ENCODE results near the gene ILK. TPM values are rescaled to one million over a fixed set of nuclear protein-coding genes. Genes with fewer than 3 reads are reported as not detected.

The ILK gene
- total and polyA plus RNA-seq, 11 donors, result 177 to 288 (median 222) TPM

DNA sequence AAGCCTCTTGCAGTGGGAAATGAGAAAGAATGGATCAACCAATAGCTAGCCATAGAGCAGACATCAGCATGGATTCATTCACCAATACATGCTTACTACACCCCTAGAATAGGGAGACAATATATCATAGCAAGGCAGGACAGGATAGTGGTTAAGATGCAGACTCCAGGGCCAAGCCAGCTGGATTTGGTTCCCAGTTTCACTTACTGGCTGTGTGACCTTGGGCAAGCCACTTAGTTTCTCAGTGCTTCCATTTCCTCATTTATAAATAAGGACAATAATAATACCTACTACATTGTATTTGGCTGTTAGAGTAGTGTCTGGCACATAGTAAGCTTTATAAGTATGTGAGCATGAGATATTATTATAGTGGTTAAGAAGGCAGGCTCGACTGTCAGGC, 44.9 kb downstream of the ILK start:
- H3K9me3 ChIP-seq, result no peaks in the 10 kb centered on the region
- H3K4me1 ChIP-seq, result peaks cover 0 to 67% (median 40%) of the 10 kb centered on the region in 12 donors
- H3K27ac ChIP-seq, result peak overlapping the region in 7 of 12 donors; percentile 15 to 91 (median 81)
- H3K27me3 ChIP-seq, result peaks cover 0 to 3% (median 0%) of the 10 kb centered on the region in 9 donors
- ATAC-seq, result no peak
- no peak for TF ChIP-seq POLR2A (IDR thresholded peaks at IDR 0.05)
- TF ChIP-seq, protein P1, sequence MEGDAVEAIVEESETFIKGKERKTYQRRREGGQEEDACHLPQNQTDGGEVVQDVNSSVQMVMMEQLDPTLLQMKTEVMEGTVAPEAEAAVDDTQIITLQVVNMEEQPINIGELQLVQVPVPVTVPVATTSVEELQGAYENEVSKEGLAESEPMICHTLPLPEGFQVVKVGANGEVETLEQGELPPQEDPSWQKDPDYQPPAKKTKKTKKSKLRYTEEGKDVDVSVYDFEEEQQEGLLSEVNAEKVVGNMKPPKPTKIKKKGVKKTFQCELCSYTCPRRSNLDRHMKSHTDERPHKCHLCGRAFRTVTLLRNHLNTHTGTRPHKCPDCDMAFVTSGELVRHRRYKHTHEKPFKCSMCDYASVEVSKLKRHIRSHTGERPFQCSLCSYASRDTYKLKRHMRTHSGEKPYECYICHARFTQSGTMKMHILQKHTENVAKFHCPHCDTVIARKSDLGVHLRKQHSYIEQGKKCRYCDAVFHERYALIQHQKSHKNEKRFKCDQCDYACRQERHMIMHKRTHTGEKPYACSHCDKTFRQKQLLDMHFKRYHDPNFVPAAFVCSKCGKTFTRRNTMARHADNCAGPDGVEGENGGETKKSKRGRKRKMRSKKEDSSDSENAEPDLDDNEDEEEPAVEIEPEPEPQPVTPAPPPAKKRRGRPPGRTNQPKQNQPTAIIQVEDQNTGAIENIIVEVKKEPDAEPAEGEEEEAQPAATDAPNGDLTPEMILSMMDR (IDR thresholded peaks at IDR 0.05), result no peak
- no peak overlapping the region for H3K4me3 ChIP-seq
- DNase-seq, result no peak
- intact Hi-C loops (cut with DNase I), result loop anchor here in 2 of 10 donors (5.0 kb wide), 1 partner anchor 34 kb away; the partner anchor contains the start of gene MRPL17 (in 2 of the 2)
- WGBS, 4 donors, result 37 to 80% (median 58%) methylated on average over 1 of the region's 1 CpG
- H3K36me3 ChIP-seq, result peaks cover 0 to 4% (median 0%) of the 10 kb centered on the region in 9 donors

DNA sequence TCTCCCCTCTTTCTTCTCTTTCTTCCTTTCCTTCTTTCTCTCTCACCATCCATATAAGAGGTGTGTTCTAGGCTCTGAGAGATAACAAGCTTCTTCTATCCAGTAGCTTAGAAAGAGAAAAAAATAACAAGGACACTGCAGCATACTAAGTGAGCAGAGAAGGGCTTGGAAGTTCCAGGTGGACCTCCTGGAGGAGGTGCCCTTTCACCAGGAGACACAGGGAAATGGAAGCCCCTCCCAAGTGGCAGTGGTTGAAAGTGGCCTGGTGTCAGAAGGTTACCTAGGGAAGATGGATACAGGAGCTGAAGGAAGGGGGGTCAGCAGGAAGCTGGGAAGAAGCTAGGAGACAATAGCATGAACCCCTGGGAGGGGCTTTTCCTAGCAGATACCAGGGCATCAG, 46.5 kb downstream of the ILK start:
- no peak for DNase-seq
- no peak overlapping the region for H3K4me3 ChIP-seq
- intact Hi-C loops (cut with DNase I), result no loop called here
- peaks cover 3 to 77% (median 51%) of the 10 kb centered on the region in 12 donors for H3K4me1 ChIP-seq
- H3K9me3 ChIP-seq, result no peaks in the 10 kb centered on the region
- ATAC-seq, result no peak
- TF ChIP-seq, protein P1 (IDR thresholded peaks at IDR 0.05), result no peak
- no peak for TF ChIP-seq POLR2A (IDR thresholded peaks at IDR 0.05)
- H3K27me3 ChIP-seq, result peaks cover 0 to 8% (median 0%) of the 10 kb centered on the region in 9 donors
- peaks cover 0 to 3% (median 0%) of the 10 kb centered on the region in 9 donors for H3K36me3 ChIP-seq
- peak overlapping the region in 1 of 12 donors; percentile 8 for H3K27ac ChIP-seq

DNA sequence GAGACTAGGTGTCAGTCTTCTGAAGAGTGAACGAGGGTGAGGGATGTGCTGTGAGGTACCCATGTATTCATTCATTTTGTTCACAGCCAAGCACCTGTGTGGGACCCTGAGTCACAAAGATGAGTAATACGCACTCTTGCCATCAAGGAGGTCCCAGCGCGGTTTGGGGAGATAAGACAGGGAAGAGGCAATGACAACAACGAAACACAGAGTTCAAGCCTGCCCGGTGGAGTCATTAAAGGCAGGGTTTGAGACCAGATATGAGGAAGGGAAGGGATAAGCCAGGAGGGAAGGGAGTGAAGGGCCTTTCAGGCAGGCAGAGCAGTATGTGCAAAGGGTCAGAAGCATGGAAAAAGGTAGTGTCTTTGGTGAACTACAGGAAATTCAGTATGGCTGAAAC, 47.4 kb downstream of the ILK start:
- no peak overlapping the region for H3K4me3 ChIP-seq
- peak overlapping the region in 1 of 12 donors; percentile 8 for H3K27ac ChIP-seq
- WGBS, 4 donors, result 44 to 66% (median 60%) methylated on average over 6 of the region's 6 CpGs
- no peak for TF ChIP-seq POLR2A (IDR thresholded peaks at IDR 0.05)
- TF ChIP-seq, protein P1 (IDR thresholded peaks at IDR 0.05), result no peak
- H3K4me1 ChIP-seq, result peaks cover 3 to 69% (median 42%) of the 10 kb centered on the region in 12 donors
- peaks cover 0 to 8% (median 0%) of the 10 kb centered on the region in 9 donors for H3K27me3 ChIP-seq
- ATAC-seq (no peak), DNase-seq (no peak)
- H3K36me3 ChIP-seq, result no peaks in the 10 kb centered on the region
- no peaks in the 10 kb centered on the region for H3K9me3 ChIP-seq
- intact Hi-C loops (cut with DNase I), result no loop called here

DNA sequence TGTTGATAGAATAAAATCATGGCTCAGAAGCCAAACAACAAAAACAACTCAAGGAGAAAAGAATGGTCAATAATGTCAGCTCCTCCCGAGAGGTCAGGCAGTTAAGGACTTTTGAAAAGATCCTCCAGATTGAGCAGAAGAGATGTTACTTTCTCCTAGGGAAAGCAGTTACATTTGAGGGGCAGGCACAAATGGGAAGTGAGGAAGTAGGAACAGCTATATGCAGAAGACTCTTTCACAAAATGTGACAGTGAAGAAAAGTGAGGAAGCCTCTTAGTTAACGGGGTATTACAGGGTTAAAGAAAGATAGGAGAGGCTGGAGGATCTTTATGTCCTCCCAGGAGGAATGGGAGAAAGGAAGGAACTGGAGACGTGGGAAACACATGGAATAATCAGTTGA, 48.6 kb downstream of the ILK start:
- TF ChIP-seq POLR2A (IDR thresholded peaks at IDR 0.05), result no peak
- TF ChIP-seq, protein P1 (IDR thresholded peaks at IDR 0.05), result no peak
- Histone ChIP-seq H3K9me3 (no peaks in the 10 kb centered on the region), H3K4me3 (no peak overlapping the region), H3K27me3 (peaks cover 0 to 8% (median 0%) of the 10 kb centered on the region in 9 donors), H3K36me3 (no peaks in the 10 kb centered on the region), H3K27ac (no peak overlapping the region), H3K4me1 (peaks cover 3 to 69% (median 32%) of the 10 kb centered on the region in 12 donors)
- WGBS, 4 donors, result 50 to 63% (median 56%) methylated on average over 3 of the region's 3 CpGs
- no peak for ATAC-seq
- intact Hi-C loops (cut with DNase I), result no loop called here
- DNase-seq, result no peak

Measured in heart left ventricle (tissue), 16 donors.